CD4-positive, alpha-beta T cell (primary cell): ENCODE results near the gene DTX1. TPM values are rescaled to one million over a fixed set of nuclear protein-coding genes. Genes with fewer than 3 reads are reported as not detected.

Experiments
- ATAC-seq: fragments of 200-7000 bp; cut with Tn5 transposase; one replicate; pipeline ENCODE4 v1.10.0; 2022; ENCODE audit warnings: mild to moderate bottlenecking; ENCODE audit not compliant: poor library complexity
- CTCF ChIA-PET: fragments of 350-600 bp; sonication (Branson Sonifier 250); formaldehyde crosslinking; loops from one replicate; lab custom pipeline; 2021; ENCODE audit warnings: antibody characterized with exemption, inconsistent platforms; lab: Charles Lee
- POLR2A ChIA-PET: fragments of 350-600 bp; sonication (Branson Sonifier 250); formaldehyde crosslinking; loops from one replicate; lab custom pipeline; 2021; ENCODE audit warnings: antibody characterized with exemption, inconsistent platforms; lab: Charles Lee
- DNase-seq, 14 experiments: peaks; one replicate each; pipeline ENCODE4 v3.0.0-alpha.2; 2013 to 2020; ENCODE audit warnings: mixed read lengths in 2 of 14
- H3K27ac ChIP-seq, 2 donors: one replicate each; pipeline versions ENCODE4 v1.5.1 to v1.7.0; 2013; ENCODE audit warnings: low read length in 2 of 2, low read depth in 1 of 2, mild to moderate bottlenecking in 1 of 2
- H3K27me3 ChIP-seq, 2 experiments: 1 replicate in 1 of 2; 2 replicates in 1 of 2; pipeline versions ENCODE4 v1.6.1 to v1.7.0; 2013; ENCODE audit warnings: low read length in 2 of 2, control low read depth in 1 of 2, mild to moderate bottlenecking in 1 of 2, moderate library complexity in 1 of 2; ENCODE audit not compliant: insufficient read depth in 2 of 2, control insufficient read depth in 1 of 2
- H3K36me3 ChIP-seq: one replicate; pipeline ENCODE4 v1.6.1; 2013; ENCODE audit warnings: low read length, control low read depth; ENCODE audit not compliant: insufficient read depth
- H3K4me1 ChIP-seq: one replicate; pipeline ENCODE4 v1.6.1; 2013; ENCODE audit warnings: low read length, control low read depth; ENCODE audit not compliant: insufficient read depth
- H3K4me3 ChIP-seq: one replicate; pipeline ENCODE4 v1.5.1; 2013; ENCODE audit warnings: mild to moderate bottlenecking, low read length, moderate library complexity
- H3K9me3 ChIP-seq, 2 experiments: 1 replicate in 1 of 2; 2 replicates in 1 of 2; pipeline versions ENCODE4 v1.6.1 to v1.7.0; 2013; ENCODE audit warnings: low read length in 2 of 2, mild to moderate bottlenecking in 2 of 2, control low read depth in 1 of 2, moderate library complexity in 1 of 2; ENCODE audit not compliant: control insufficient read depth in 1 of 2, insufficient read depth in 1 of 2
- H3K27ac Mint-ChIP-seq: one replicate; pipeline ENCODE4 v1.8.0; 2020; ENCODE audit warnings: mixed read lengths
- H3K27me3 Mint-ChIP-seq: one replicate; pipeline ENCODE4 v1.8.0; 2021; ENCODE audit warnings: mixed read lengths
- H3K36me3 Mint-ChIP-seq: one replicate; pipeline ENCODE4 v1.8.0; 2021; ENCODE audit warnings: low read depth, mixed read lengths
- H3K4me1 Mint-ChIP-seq: one replicate; pipeline ENCODE4 v1.8.0; 2021; ENCODE audit warnings: low read depth, mixed read lengths
- H3K4me3 Mint-ChIP-seq: one replicate; pipeline ENCODE4 v1.8.0; 2020; ENCODE audit warnings: mild to moderate bottlenecking, mixed read lengths
- H3K9me3 Mint-ChIP-seq: one replicate; pipeline ENCODE4 v1.8.0; 2020; ENCODE audit warnings: mixed read lengths
- CTCF ChIP-seq: fragments of 200-600 bp; IDR thresholded peaks from one replicate; pipeline ENCODE4 v1.8.0; 2022; ENCODE audit warnings: antibody characterized with exemption, mild to moderate bottlenecking
- intact Hi-C, 2 experiments: fragments of 100-400 bp; cut with DNase I in 1 of 2; cut with micrococcal nuclease in 1 of 2; formaldehyde crosslinking; loops; one replicate each; pipeline versions ENCODE4 v1.15.1 to v1.9.0; 2023 to 2025; cut with DNase I, micrococcal nuclease
- total RNA-seq, 174 experiments: library from RNA in 2 of 174; stranded (reverse) in 2 of 174; gene quantifications; one replicate each; pipeline ENCODE4 v1.2.3 and lab custom pipeline; 2021 to 2026

The DTX1 gene
- total RNA-seq, 2 experiments from 2014 or later, result 14.0 to 14.2 TPM

- Histone ChIP-seq H3K27ac (peak overlapping the region; percentile 42 to 62), H3K4me1 (peaks cover 87% of the 10 kb centered on the region), H3K9me3 (no peaks in the 10 kb centered on the region), H3K4me3 (no peak overlapping the region), H3K27me3 (no peaks in the 10 kb centered on the region), H3K36me3 (peaks cover 7% of the 10 kb centered on the region)
- ChIA-PET CTCF (no interaction called here), POLR2A (interaction anchor here (1.5 kb wide), 1 partner anchor 87 kb away, joined by 5 read pairs; no protein-coding TSS in a partner anchor)
- peak overlapping the region; percentile 66 for H3K27ac Mint-ChIP-seq
- peaks cover 29% of the 10 kb centered on the region for H3K36me3 Mint-ChIP-seq
- TF ChIP-seq CTCF, result no peak
- H3K27me3 Mint-ChIP-seq, result no peaks in the 10 kb centered on the region
- intact Hi-C loops, result loop anchor here in 1 of 2 experiments (10.0 kb wide), 1 partner anchor 68 kb away; no protein-coding TSS in a partner anchor
- ATAC-seq (peak; percentile 12), DNase-seq (peak in 1 of 14 experiments; percentile 20)
- peak overlapping the region; percentile 82 for H3K4me3 Mint-ChIP-seq
- H3K9me3 Mint-ChIP-seq, result no peaks in the 10 kb centered on the region
- H3K4me1 Mint-ChIP-seq, result peaks cover 93% of the 10 kb centered on the region
Observed at GRCh38 chr12:113087193-113087592, 30.7 kb downstream of the DTX1 start.

GRCh38 chr12:113088037-113088436 is 31.5 kb downstream of the DTX1 start:
- no peak for TF ChIP-seq CTCF
- Mint-ChIP-seq H3K4me1 (peaks cover 97% of the 10 kb centered on the region), H3K4me3 (peak overlapping the region; percentile 26), H3K27me3 (no peaks in the 10 kb centered on the region), H3K36me3 (peaks cover 31% of the 10 kb centered on the region), H3K9me3 (no peaks in the 10 kb centered on the region), H3K27ac (peak overlapping the region; percentile 66)
- Histone ChIP-seq H3K4me1 (peaks cover 93% of the 10 kb centered on the region), H3K27me3 (no peaks in the 10 kb centered on the region), H3K27ac (peak overlapping the region; percentile 42 to 62), H3K9me3 (no peaks in the 10 kb centered on the region), H3K36me3 (peaks cover 4% of the 10 kb centered on the region), H3K4me3 (no peak overlapping the region)
- peak in 2 of 14 experiments; percentile 10 to 21 for DNase-seq
- POLR2A ChIA-PET, result interaction anchor here (1.5 kb wide), 1 partner anchor 86 kb away, joined by 5 read pairs; no protein-coding TSS in a partner anchor
- ATAC-seq, result no peak
- CTCF ChIA-PET, result no interaction called here
- intact Hi-C loops, result loop anchor here in 1 of 2 experiments (10.0 kb wide), 1 partner anchor 67 kb away; no protein-coding TSS in a partner anchor

- peak overlapping the region; percentile 26 for H3K4me3 Mint-ChIP-seq
Observed at GRCh38 chr12:113088971-113089756, 32.6 kb downstream of the DTX1 start.

More at GRCh38 chr12:113088971-113089756, 32.6 kb downstream of the DTX1 start:
- intact Hi-C loops, result loop anchor here in 1 of 2 experiments (10.0 kb wide), 1 partner anchor 66 kb away; no protein-coding TSS in a partner anchor
- Histone ChIP-seq H3K4me1 (peaks cover 95% of the 10 kb centered on the region), H3K27me3 (no peaks in the 10 kb centered on the region), H3K27ac (peak overlapping the region; percentile 58 to 76), H3K36me3 (no peaks in the 10 kb centered on the region), H3K4me3 (peak overlapping the region; percentile 26), H3K9me3 (no peaks in the 10 kb centered on the region)
- Mint-ChIP-seq H3K36me3 (peaks cover 21% of the 10 kb centered on the region), H3K4me1 (peaks cover 95% of the 10 kb centered on the region), H3K9me3 (no peaks in the 10 kb centered on the region), H3K27ac (peak overlapping the region; percentile 66), H3K27me3 (no peaks in the 10 kb centered on the region)
- ChIA-PET CTCF (interaction anchor here (0.8 to 1.9 kb wide), 2 partner anchors 9 to 14 kb away, joined by 3 to 4 read pairs; no protein-coding TSS in a partner anchor), POLR2A (interaction anchor here (0.9 to 1.0 kb wide), 2 partner anchors 18 to 111 kb away, joined by 3 to 4 read pairs; partner anchors contain the start of gene OAS2)
- TF ChIP-seq CTCF, result no peak
- ATAC-seq, result peak; percentile 42
- peak; percentile 10 to 72 (median 40) for DNase-seq
